Coronary artery (tissue), 2 donors: ENCODE data around the gene KRT14.
A peak's percentile ranks its signal among the peaks of the same experiment; 100 is the strongest.

Experiments used
- DNase-seq: peaks from one replicate; pipeline ENCODE4 v3.0.0-alpha.2; 2017; ENCODE audit warnings: low spot score
- H3K27ac ChIP-seq, 2 donors: fragments of 200-600 bp; sonication (generic); one replicate each; pipeline ENCODE4 v1.5.1; 2016 to 2019
- H3K4me3 ChIP-seq: fragments of 200-600 bp; sonication (generic); 2 replicates; pipeline ENCODE4 v1.5.1; 2016; ENCODE audit warnings: mild to moderate bottlenecking, moderate library complexity
- CTCF ChIP-seq: fragments of 200-600 bp; sonication (generic); IDR thresholded peaks from one replicate; pipeline ENCODE4 v1.5.1; 2019; ENCODE audit warnings: antibody characterized with exemption

KRT14 gene

GRCh38 chr17:41548844-41549595 is 37.7 kb downstream of the KRT14 start:
- Histone ChIP-seq H3K27ac (peak overlapping the region in 1 of 2 donors; percentile 81), H3K4me3 (peak overlapping the region; percentile 50)
- peak; percentile 80 for DNase-seq
- peak; percentile 91 for TF ChIP-seq CTCF

- peak overlapping the region; percentile 50 for H3K4me3 ChIP-seq
- peak; percentile 82 for DNase-seq
- peak overlapping the region; percentile 37 to 81 for H3K27ac ChIP-seq
Observed at GRCh38 chr17:41547921-41548843, 38.5 kb downstream of the KRT14 start.

GRCh38 chr17:41547378-41547841 is 39.3 kb downstream of the KRT14 start:
- DNase-seq, result no peak
- Histone ChIP-seq H3K27ac (peak overlapping the region; percentile 37 to 81), H3K4me3 (no peak overlapping the region)
- TF ChIP-seq CTCF, result no peak

More at GRCh38 chr17:41547921-41548843, 38.5 kb downstream of the KRT14 start:
- no peak for TF ChIP-seq CTCF

GRCh38 chr17:41546819-41547218 is 39.9 kb downstream of the KRT14 start:
- no peak for DNase-seq
- no peak for TF ChIP-seq CTCF
- Histone ChIP-seq H3K27ac (no peak overlapping the region), H3K4me3 (no peak overlapping the region)

- no peak for TF ChIP-seq CTCF
- Histone ChIP-seq H3K4me3 (no peak overlapping the region), H3K27ac (no peak overlapping the region)
- no peak for DNase-seq
Observed at GRCh38 chr17:41545829-41546410, 40.8 kb downstream of the KRT14 start.

GRCh38 chr17:41544935-41545334 is 41.8 kb downstream of the KRT14 start:
- Histone ChIP-seq H3K4me3 (no peak overlapping the region), H3K27ac (no peak overlapping the region)
- no peak for DNase-seq
- TF ChIP-seq CTCF, result no peak
